K562 (cell line): ENCODE data around the gene SLC25A26. TPM values are rescaled to one million over a fixed set of nuclear protein-coding genes. Genes with fewer than 3 reads are reported as not detected.

Source experiments
- ATAC-seq: fragments of 200-7000 bp; cut with Tn5 transposase; 3 replicates; pipeline ENCODE4 v1.9.1; 2020; ENCODE audit warnings: moderate library complexity
- BruUV-seq: library from RNA; stranded (reverse); fragments of 400-500 nt; replicated peaks from 2 replicates; lab custom pipeline; 2021; lab: Mats Ljungman, UMichigan
- CTCF ChIA-PET: fragments of 300-600 bp; formaldehyde crosslinking; extraction: SDS; loops from one replicate; lab custom pipeline; 2021; ENCODE audit warnings: low intra/inter-chr PET ratio; lab: Yijun Ruan, JAX
- POLR2A ChIA-PET: fragments of 300-600, 350-650 bp; sonication (Branson Sonifier 250); formaldehyde crosslinking; extraction: SDS; loops from one replicate; lab custom pipeline; 2021; ENCODE audit warnings: antibody characterized with exemption, inconsistent platforms; lab: Yijun Ruan, JAX
- DNase-seq, 4 experiments: peaks; one replicate each; pipeline versions ENCODE4 v3.0.0 to v3.0.0-alpha.2; 2011 to 2018; ENCODE audit warnings: low spot score in 3 of 4, mixed read lengths in 3 of 4; ENCODE audit errors: extremely low read depth in 1 of 4
- FAIRE-seq: peaks from 2 replicates; lab custom pipeline; 2011; peaks lifted over from hg19 to GRCh38; lab: Jason Lieb, UNC
- H2AFZ ChIP-seq: 2 replicates; pipeline ENCODE4 v1.6.0; 2011; ENCODE audit warnings: low read depth, low read length, control low read depth, inconsistent platforms
- H3K27ac ChIP-seq: fragments of 200-600 bp; 3 replicates; pipeline ENCODE4 v1.8.0; 2011; ENCODE audit warnings: low read depth, mild to moderate bottlenecking, control low read depth, inconsistent platforms, low read length, moderate library complexity, mixed read lengths; ENCODE audit errors: extremely low read depth
- H3K27me3 ChIP-seq, 2 experiments: fragments of 300-600 bp in 1 of 2; 2 replicates in 1 of 2; 3 replicates in 1 of 2; pipeline versions ENCODE4 v1.6.0 to v1.8.0; 2011; ENCODE audit warnings: inconsistent platforms in 2 of 2, low read length in 2 of 2, mild to moderate bottlenecking in 1 of 2, mixed read lengths in 1 of 2, moderate library complexity in 1 of 2; ENCODE audit not compliant: control insufficient read depth in 2 of 2, insufficient read depth in 2 of 2
- H3K36me3 ChIP-seq: fragments of 300-600 bp; 3 replicates; pipeline ENCODE4 v1.8.0; 2011; ENCODE audit warnings: mild to moderate bottlenecking, low read length, inconsistent platforms; ENCODE audit not compliant: control insufficient read depth, insufficient read depth
- H3K4me1 ChIP-seq, 2 experiments: fragments of 200-600 bp in 1 of 2; replicated peaks in 1 of 2; 2 replicates in 1 of 2; 3 replicates in 1 of 2; pipeline versions ENCODE4 v1.5.1 to v1.8.0; 2011; ENCODE audit warnings: inconsistent platforms in 2 of 2, low read length in 2 of 2, mild to moderate bottlenecking in 1 of 2, mixed read lengths in 1 of 2, moderate library complexity in 1 of 2; ENCODE audit not compliant: control insufficient read depth in 2 of 2, insufficient read depth in 2 of 2
- H3K4me2 ChIP-seq: 2 replicates; pipeline ENCODE4 v1.6.1; 2011; ENCODE audit warnings: low read length, control low read depth, inconsistent platforms, mixed read lengths; ENCODE audit not compliant: insufficient read depth
- H3K4me3 ChIP-seq: fragments of 200-600 bp; sonication (generic), shearing (Covaris generic); 2 replicates; pipeline ENCODE4 v1.5.1; 2016; ENCODE audit warnings: control low read depth, inconsistent platforms
- H3K79me2 ChIP-seq: fragments of 200-600 bp; 3 replicates; pipeline ENCODE4 v1.8.0; 2011; ENCODE audit warnings: low read length, inconsistent platforms; ENCODE audit not compliant: control insufficient read depth, insufficient read depth
- H3K9ac ChIP-seq, 2 experiments: 2 replicates each; pipeline versions ENCODE4 v1.6.0 to v1.6.1; 2011; ENCODE audit warnings: low read depth in 2 of 2, low read length in 2 of 2, control low read depth in 1 of 2, inconsistent platforms in 1 of 2, mild to moderate bottlenecking in 1 of 2, mixed read lengths in 1 of 2; ENCODE audit not compliant: insufficient read depth in 1 of 2
- H3K9me1 ChIP-seq: one replicate; pipeline ENCODE4 v1.6.0; 2011; ENCODE audit warnings: inconsistent platforms, mild to moderate bottlenecking, low read length, moderate library complexity; ENCODE audit not compliant: control insufficient read depth, insufficient read depth
- H3K9me3 ChIP-seq: replicated peaks from 2 replicates; pipeline ENCODE4 v1.5.1; 2011; ENCODE audit warnings: low read depth, low read length, inconsistent platforms; ENCODE audit not compliant: control insufficient read depth, insufficient read depth
- H4K20me1 ChIP-seq: replicated peaks from 2 replicates; pipeline ENCODE4 v1.6.1; 2011; ENCODE audit warnings: low read length, inconsistent platforms, mixed read lengths; ENCODE audit not compliant: control insufficient read depth, insufficient read depth
- BRF1 ChIP-seq: IDR thresholded peaks from 3 replicates; pipeline ENCODE4 v1.6.1; 2011; ENCODE audit warnings: borderline replicate concordance, mild to moderate bottlenecking; ENCODE audit not compliant: insufficient read length; ENCODE audit errors: extremely low read depth
- CREB3 ChIP-seq: fragments of 450-650 bp; conservative IDR thresholded peaks from 2 replicates; pipeline ENCODE4 v1.6.1; 2016; ENCODE audit warnings: missing genetic modification characterization, low read depth, mild to moderate bottlenecking, missing compliant biosample characterization, moderate library complexity
- HDGF ChIP-seq: fragments of 450-650 bp; IDR thresholded peaks from 2 replicates; pipeline ENCODE4 v1.6.1; 2016
- MCM5 ChIP-seq: fragments of 450-650 bp; IDR thresholded peaks from 2 replicates; pipeline ENCODE4 v1.6.1; 2016; ENCODE audit warnings: low read depth
- MECOM ChIP-seq: fragments of 250-450 bp; sonication (Bioruptor Pico); IDR thresholded peaks from 2 replicates; pipeline ENCODE4 v1.8.0; 2022; ENCODE audit warnings: inconsistent platforms
- STAT5B ChIP-seq: fragments of 250-450 bp; sonication (Bioruptor Pico); IDR thresholded peaks from 2 replicates; pipeline ENCODE4 v1.8.0; 2021; ENCODE audit warnings: mild to moderate bottlenecking, inconsistent platforms
- ZNF449 ChIP-seq: fragments of 250-450 bp; sonication (Bioruptor Pico); IDR thresholded peaks from 2 replicates; pipeline ENCODE4 v1.8.0; 2022; ENCODE audit warnings: moderate library complexity, mild to moderate bottlenecking, inconsistent platforms
- ZNF76 ChIP-seq: fragments of 250-450 bp; sonication (Bioruptor Pico); IDR thresholded peaks from 2 replicates; pipeline ENCODE4 v1.4.0; 2020; ENCODE audit warnings: mild to moderate bottlenecking, moderate library complexity, borderline replicate concordance
- WGBS: fragments of 100-300 bp; shearing (Covaris generic); methylation state at CpG from one replicate; pipeline ENCODE4 v1.1.6; 2016; ENCODE audit warnings: low coverage, mixed read lengths; ENCODE audit not compliant: insufficient coverage; ENCODE audit errors: missing lambda C conversion rate; 5-methylcytosine and 5-hydroxymethylcytosine counted together
- in situ Hi-C: fragments of 300-500 bp; cut with MboI; formaldehyde crosslinking; loops from 4 replicates; pipeline ENCODE4 v1.15.0; 2018; ENCODE audit warnings: inconsistent platforms, mixed read lengths
- intact Hi-C: fragments of 100-400 bp; cut with micrococcal nuclease; formaldehyde crosslinking; loops from 2 replicates; pipeline ENCODE4 v1.14.2; 2022
- polyA plus RNA-seq, 8 experiments: library from polyadenylated mRNA; depleted of rRNA in 4 of 8; stranded (reverse) in 5 of 8; unstranded in 3 of 8; fragments of >200 nt; fragmentation: Nextera tagmentation in 2 of 8; fragmentation: Illumina TruSeq in 1 of 8; extraction: Ambion mirVana in 2 of 8; extraction: Trizol in 1 of 8; gene quantifications; 2 replicates each; pipeline versions ENCODE4 v1.2.1 to v1.2.3, GENCODE V29; 2011 to 2014; ENCODE audit warnings: inconsistent platforms in 1 of 8, missing spikeins in 1 of 8
- total RNA-seq, 7 experiments: library from RNA; depleted of rRNA in 6 of 7; stranded (reverse); fragments of >200 nt in 6 of 7; fragmentation: Illumina TruSeq in 2 of 7; extraction: Trizol in 2 of 7; gene quantifications; 2 replicates each; pipeline versions ENCODE4 v1.2.1 to v1.2.3, GENCODE V29; 2011 to 2021; ENCODE audit warnings: low replicate concordance in 1 of 7

SLC25A26 gene
- total and polyA plus RNA-seq, 9 of the 15 experiments (the other 6 are each of a cell fraction or from before 2014, with no cell fraction given), result 7.2 to 29.1 (median 12.6) TPM

GRCh38 chr3:66215106-66215505, 5.7 kb upstream of the SLC25A26 start:
- H3K4me2 ChIP-seq, result no peak overlapping the region
- no peak for TF ChIP-seq ZNF449 (CRISPR knock-in tag)
- TF ChIP-seq CREB3, result no peak
- TF ChIP-seq MCM5, result no peak
- TF ChIP-seq STAT5B (CRISPR knock-in tag), result no peak
- no peak for TF ChIP-seq MECOM
- TF ChIP-seq ZNF76 (CRISPR knock-in tag), result no peak
- no peak for TF ChIP-seq BRF1
- TF ChIP-seq HDGF, result no peak
- POLR2A ChIA-PET, result no interaction called here
- H3K79me2 ChIP-seq, result no peaks in the 10 kb centered on the region
- H3K4me1 ChIP-seq, result no peaks in the 10 kb centered on the region
- FAIRE-seq (no peak), DNase-seq (no peak), ATAC-seq (no peak)
- H3K9ac ChIP-seq, result no peak overlapping the region
- no peaks in the 10 kb centered on the region for H3K9me3 ChIP-seq
- H3K27me3 ChIP-seq, result peaks cover 2 to 8% of the 10 kb centered on the region in 2 experiments; a peak in 2 of 5 replicates
- intact Hi-C loops (no loop called here), in situ Hi-C loops (no loop called here)
- H4K20me1 ChIP-seq, result no peaks in the 10 kb centered on the region
- H3K27ac ChIP-seq, result no peak overlapping the region
- H3K36me3 ChIP-seq, result no peaks in the 10 kb centered on the region
- CTCF ChIA-PET, result no interaction called here
- no TSS peak for BruUV-seq
- no peak overlapping the region for H3K4me3 ChIP-seq
- H3K9me1 ChIP-seq, result no peaks in the 10 kb centered on the region
- H2AFZ ChIP-seq, result no peak overlapping the region
- WGBS, result 0% methylated on average over 2 of the region's 2 CpGs
